ENCODE measurements around the gene SMG7.

DNA sequence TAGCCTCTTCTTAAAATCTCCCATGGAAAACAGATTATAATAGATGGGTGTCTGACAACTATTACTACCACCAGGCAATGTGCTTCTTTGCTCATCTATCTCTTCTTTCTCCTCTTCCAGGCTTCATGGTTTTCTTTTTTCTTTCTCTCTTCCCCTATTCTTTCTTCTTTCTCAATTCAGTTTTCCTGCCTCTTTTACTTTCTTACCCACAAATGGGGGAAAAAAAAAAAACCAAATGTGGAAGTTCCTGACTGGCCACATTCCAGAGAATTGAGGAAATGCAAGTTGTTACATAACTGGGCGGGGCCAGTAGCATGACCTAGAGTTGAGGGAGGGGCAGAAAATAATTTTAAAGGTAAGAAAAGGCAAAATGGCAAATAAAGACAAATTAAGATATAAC, 10.9 kb upstream of the SMG7 start:
- TF ChIP-seq CTCF (IDR thresholded peaks at IDR 0.05 in 2 of 3, conservative IDR thresholded peaks at IDR 0.05 in 1 of 3; ENCODE audit: borderline replicate concordance in 1 of 3, insufficient read depth in 1 of 3, low read depth in 2 of 3, low read length in 2 of 3) (no peak), POLR2A (IDR thresholded peaks at IDR 0.05; ENCODE audit: borderline replicate concordance, extremely low read depth, insufficient read depth, insufficient read length) (no peak), SP1 (IDR thresholded peaks at IDR 0.05; ENCODE audit: low read depth) (peak; percentile 57), CBX3 (IDR thresholded peaks at IDR 0.05; ENCODE audit: low read depth) (no peak), EZH2 (IDR thresholded peaks at IDR 0.05) (no peak), FOSL1 (IDR thresholded peaks at IDR 0.05; ENCODE audit: low read depth) (no peak), POLR2AphosphoS5 (IDR thresholded peaks at IDR 0.05; ENCODE audit: low read depth, low read length) (no peak), JUND (IDR thresholded peaks at IDR 0.05) (no peak), ZFX (IDR thresholded peaks at IDR 0.05) (no peak), ELF1 (IDR thresholded peaks at IDR 0.05; ENCODE audit: borderline replicate concordance, low read depth) (no peak)
- TF ChIP-seq, protein P1, sequence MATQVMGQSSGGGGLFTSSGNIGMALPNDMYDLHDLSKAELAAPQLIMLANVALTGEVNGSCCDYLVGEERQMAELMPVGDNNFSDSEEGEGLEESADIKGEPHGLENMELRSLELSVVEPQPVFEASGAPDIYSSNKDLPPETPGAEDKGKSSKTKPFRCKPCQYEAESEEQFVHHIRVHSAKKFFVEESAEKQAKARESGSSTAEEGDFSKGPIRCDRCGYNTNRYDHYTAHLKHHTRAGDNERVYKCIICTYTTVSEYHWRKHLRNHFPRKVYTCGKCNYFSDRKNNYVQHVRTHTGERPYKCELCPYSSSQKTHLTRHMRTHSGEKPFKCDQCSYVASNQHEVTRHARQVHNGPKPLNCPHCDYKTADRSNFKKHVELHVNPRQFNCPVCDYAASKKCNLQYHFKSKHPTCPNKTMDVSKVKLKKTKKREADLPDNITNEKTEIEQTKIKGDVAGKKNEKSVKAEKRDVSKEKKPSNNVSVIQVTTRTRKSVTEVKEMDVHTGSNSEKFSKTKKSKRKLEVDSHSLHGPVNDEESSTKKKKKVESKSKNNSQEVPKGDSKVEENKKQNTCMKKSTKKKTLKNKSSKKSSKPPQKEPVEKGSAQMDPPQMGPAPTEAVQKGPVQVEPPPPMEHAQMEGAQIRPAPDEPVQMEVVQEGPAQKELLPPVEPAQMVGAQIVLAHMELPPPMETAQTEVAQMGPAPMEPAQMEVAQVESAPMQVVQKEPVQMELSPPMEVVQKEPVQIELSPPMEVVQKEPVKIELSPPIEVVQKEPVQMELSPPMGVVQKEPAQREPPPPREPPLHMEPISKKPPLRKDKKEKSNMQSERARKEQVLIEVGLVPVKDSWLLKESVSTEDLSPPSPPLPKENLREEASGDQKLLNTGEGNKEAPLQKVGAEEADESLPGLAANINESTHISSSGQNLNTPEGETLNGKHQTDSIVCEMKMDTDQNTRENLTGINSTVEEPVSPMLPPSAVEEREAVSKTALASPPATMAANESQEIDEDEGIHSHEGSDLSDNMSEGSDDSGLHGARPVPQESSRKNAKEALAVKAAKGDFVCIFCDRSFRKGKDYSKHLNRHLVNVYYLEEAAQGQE (IDR thresholded peaks at IDR 0.05; ENCODE audit: low read depth) = no peak
